ENCODE data around the gene BCL2L14.
"Not testable (repeated sequence)": the region's sequence is repeated elsewhere in the genome, so short reads cannot be mapped to it uniquely, and the experiment has no call there.

Gene BCL2L14

DNA sequence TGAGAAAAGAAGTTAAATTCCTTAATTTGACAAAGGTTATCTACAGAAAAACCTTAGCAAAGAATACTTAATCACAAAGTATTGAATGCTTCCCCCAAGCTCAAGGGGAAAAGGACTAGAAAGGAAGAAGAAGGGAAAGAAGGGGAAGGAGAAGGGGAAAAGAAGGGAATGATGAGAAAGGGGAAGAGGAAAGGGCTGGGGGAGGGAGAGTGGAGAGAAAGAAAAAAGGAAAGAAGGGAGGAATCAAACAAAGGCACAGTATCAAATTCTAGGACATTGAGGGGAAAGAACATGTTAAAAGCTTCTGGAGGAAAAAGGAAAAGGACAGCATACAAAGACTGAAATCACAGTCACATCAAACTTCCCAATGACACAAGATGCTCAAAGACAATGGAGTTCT, 70.3 kb downstream of the BCL2L14 start:
- no peak for ATAC-seq (ENCODE audit: low read depth)
- TF ChIP-seq, protein P1, sequence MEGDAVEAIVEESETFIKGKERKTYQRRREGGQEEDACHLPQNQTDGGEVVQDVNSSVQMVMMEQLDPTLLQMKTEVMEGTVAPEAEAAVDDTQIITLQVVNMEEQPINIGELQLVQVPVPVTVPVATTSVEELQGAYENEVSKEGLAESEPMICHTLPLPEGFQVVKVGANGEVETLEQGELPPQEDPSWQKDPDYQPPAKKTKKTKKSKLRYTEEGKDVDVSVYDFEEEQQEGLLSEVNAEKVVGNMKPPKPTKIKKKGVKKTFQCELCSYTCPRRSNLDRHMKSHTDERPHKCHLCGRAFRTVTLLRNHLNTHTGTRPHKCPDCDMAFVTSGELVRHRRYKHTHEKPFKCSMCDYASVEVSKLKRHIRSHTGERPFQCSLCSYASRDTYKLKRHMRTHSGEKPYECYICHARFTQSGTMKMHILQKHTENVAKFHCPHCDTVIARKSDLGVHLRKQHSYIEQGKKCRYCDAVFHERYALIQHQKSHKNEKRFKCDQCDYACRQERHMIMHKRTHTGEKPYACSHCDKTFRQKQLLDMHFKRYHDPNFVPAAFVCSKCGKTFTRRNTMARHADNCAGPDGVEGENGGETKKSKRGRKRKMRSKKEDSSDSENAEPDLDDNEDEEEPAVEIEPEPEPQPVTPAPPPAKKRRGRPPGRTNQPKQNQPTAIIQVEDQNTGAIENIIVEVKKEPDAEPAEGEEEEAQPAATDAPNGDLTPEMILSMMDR (IDR thresholded peaks at IDR 0.05; ENCODE audit: poor library complexity, severe bottlenecking): no peak

DNA sequence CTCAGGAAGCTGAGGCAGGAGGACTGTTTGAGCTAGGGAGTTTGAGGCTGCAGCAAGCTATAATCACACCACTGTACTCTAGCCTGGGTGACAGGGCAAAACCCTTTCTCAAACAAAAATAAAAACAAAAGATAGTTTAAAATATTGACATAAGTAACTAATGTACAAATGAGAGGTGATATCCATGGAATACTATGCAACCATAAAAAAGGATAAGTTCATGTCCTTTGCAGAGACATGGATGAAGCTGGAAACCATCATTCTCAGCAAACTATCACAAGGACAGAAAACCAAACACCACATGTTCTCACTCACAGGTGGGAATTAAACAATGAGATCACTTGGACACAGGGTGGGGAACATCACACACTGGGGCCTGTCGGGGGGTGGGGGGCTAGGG, 73.8 kb downstream of the BCL2L14 start:
- not testable (repeated sequence) for H3K9me3 ChIP-seq (ENCODE audit: severe bottlenecking); H3K36me3 ChIP-seq (ENCODE audit: low read depth); H3K4me3 ChIP-seq (ENCODE audit: severe bottlenecking); DNase-seq (ENCODE audit: low spot score); ATAC-seq (ENCODE audit: low read depth); H3K27ac ChIP-seq (ENCODE audit: poor library complexity, severe bottlenecking); H3K27me3 ChIP-seq (ENCODE audit: insufficient read depth, poor library complexity, severe bottlenecking); H3K4me1 ChIP-seq (ENCODE audit: insufficient read depth, poor library complexity, severe bottlenecking)

More for the DNA sequence above, 70.3 kb downstream of the BCL2L14 start:
- Histone ChIP-seq H3K4me3 (ENCODE audit: severe bottlenecking) (no peak overlapping the region), H3K27me3 (ENCODE audit: insufficient read depth, poor library complexity, severe bottlenecking) (no peaks in the 10 kb centered on the region), H3K4me1 (ENCODE audit: insufficient read depth, poor library complexity, severe bottlenecking) (no peaks in the 10 kb centered on the region), H3K27ac (ENCODE audit: poor library complexity, severe bottlenecking) (no peak overlapping the region), H3K9me3 (ENCODE audit: severe bottlenecking) (no peaks in the 10 kb centered on the region), H3K36me3 (ENCODE audit: low read depth) (no peaks in the 10 kb centered on the region)
- DNase-seq (ENCODE audit: low spot score): no peak

DNA sequence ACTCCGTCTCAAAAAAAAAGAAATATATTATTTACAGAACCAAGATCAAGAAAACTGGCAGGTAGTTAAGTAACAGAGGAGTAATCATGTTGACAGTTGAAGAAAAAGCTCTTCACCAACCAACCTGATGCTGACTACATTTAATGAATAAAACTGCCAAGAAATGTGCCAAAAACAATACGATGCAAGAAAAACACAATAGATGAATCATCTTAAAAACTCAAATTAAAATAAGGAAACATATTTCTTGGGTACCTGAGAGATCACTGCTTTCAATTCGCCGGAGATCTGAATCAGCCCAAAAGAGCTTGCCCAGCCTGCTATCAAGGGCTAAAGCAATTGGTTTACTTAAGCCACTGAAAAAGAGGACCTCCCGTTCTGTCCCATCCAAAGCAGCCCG, 76.4 kb downstream of the BCL2L14 start:
- no peak for ATAC-seq (ENCODE audit: low read depth)
- Histone ChIP-seq H3K9me3 (ENCODE audit: severe bottlenecking) (no peaks in the 10 kb centered on the region), H3K27me3 (ENCODE audit: insufficient read depth, poor library complexity, severe bottlenecking) (no peaks in the 10 kb centered on the region), H3K27ac (ENCODE audit: poor library complexity, severe bottlenecking) (no peak overlapping the region), H3K4me1 (ENCODE audit: insufficient read depth, poor library complexity, severe bottlenecking) (no peaks in the 10 kb centered on the region), H3K4me3 (ENCODE audit: severe bottlenecking) (no peak overlapping the region), H3K36me3 (ENCODE audit: low read depth) (no peaks in the 10 kb centered on the region)
- DNase-seq (ENCODE audit: low spot score): no peak
- TF ChIP-seq, protein P1 (IDR thresholded peaks at IDR 0.05; ENCODE audit: poor library complexity, severe bottlenecking): no peak

Measured in RWPE2 (cell line).